HG02870 (cell line): ENCODE results near the gene SSNA1.

Source experiments
- ATAC-seq: cut with Tn5 transposase; IDR thresholded peaks from one replicate; pipeline ENCODE4 v1.9.1; 2021; ENCODE audit warnings: mild to moderate bottlenecking, moderate library complexity; ENCODE audit not compliant: unreplicated experiment

Gene SSNA1

GRCh38 chr9:137218212-137218753 lies 29.8 kb downstream of the SSNA1 start:
- no peak for ATAC-seq

GRCh38 chr9:137218754-137219271 lies 30.3 kb downstream of the SSNA1 start:
- ATAC-seq = no peak

GRCh38 chr9:137219757-137220316 lies 31.4 kb downstream of the SSNA1 start:
- ATAC-seq = no peak

GRCh38 chr9:137220317-137221094 lies 32.0 kb downstream of the SSNA1 start:
- no peak for ATAC-seq

GRCh38 chr9:137221095-137221505 lies 32.6 kb downstream of the SSNA1 start:
- ATAC-seq = no peak

GRCh38 chr9:137221506-137222111 lies 33.1 kb downstream of the SSNA1 start:
- no peak for ATAC-seq

GRCh38 chr9:137222190-137223077 lies 34.0 kb downstream of the SSNA1 start, which contains the start of gene RNF208:
RNF208 (minus strand) TSS chr9:137222240; CDS start chr9:137221212, 1,028 bp downstream.
- ATAC-seq = no peak

- peak; percentile 65 for ATAC-seq
These were observed 34.8 kb downstream of the SSNA1 start for GRCh38 chr9:137223078-137223970.

- ATAC-seq = no peak
These were observed 36.6 kb downstream of the SSNA1 start, which contains the start of gene CYSRT1 for GRCh38 chr9:137224830-137225694. CYSRT1 (plus strand) TSS chr9:137225174; CDS start chr9:137225622, 448 bp downstream.

GRCh38 chr9:137225699-137226331 lies 37.3 kb downstream of the SSNA1 start:
- ATAC-seq = no peak

GRCh38 chr9:137226338-137227053 lies 38.0 kb downstream of the SSNA1 start:
- ATAC-seq = no peak

- ATAC-seq = no peak
These were observed 38.8 kb downstream of the SSNA1 start, which contains the start of gene RNF224 for GRCh38 chr9:137227054-137227852. RNF224 (plus strand) TSS chr9:137227502; CDS start chr9:137228336, 834 bp downstream.

GRCh38 chr9:137227853-137228505 lies 39.5 kb downstream of the SSNA1 start:
- no peak for ATAC-seq

GRCh38 chr9:137228506-137228967 lies 40.1 kb downstream of the SSNA1 start:
- ATAC-seq = no peak

GRCh38 chr9:137228968-137229896 lies 40.8 kb downstream of the SSNA1 start:
- no peak for ATAC-seq
